HCT116 (cell line): ENCODE results near the gene SLC30A3. TPM values are rescaled to one million over a fixed set of nuclear protein-coding genes. Genes with fewer than 3 reads are reported as not detected.

Source experiments
- ATAC-seq: fragments of 200-7000 bp; cut with Tn5 transposase; 2 replicates; pipeline ENCODE4 v1.9.1; 2020; ENCODE audit warnings: mild to moderate bottlenecking, moderate library complexity
- BruUV-seq: library from RNA; stranded (reverse); fragments of 400-500 nt; replicated peaks from 2 replicates; lab custom pipeline; 2021; lab: Mats Ljungman, UMichigan
- CTCF ChIA-PET: fragments of 300-600 bp; sonication (Branson Sonifier 250); formaldehyde crosslinking; loops from one replicate; lab custom pipeline; 2021; ENCODE audit warnings: antibody characterized with exemption; lab: Charles Lee
- POLR2A ChIA-PET: fragments of 300-600, 350-600 bp; sonication (Branson Sonifier 250); formaldehyde crosslinking; loops from one replicate; lab custom pipeline; 2021; ENCODE audit warnings: antibody characterized with exemption; lab: Charles Lee
- RAD21 ChIA-PET, 2 experiments: fragments of 300-600 bp; sonication (Branson Sonifier 250); formaldehyde crosslinking; loops; one replicate each; lab custom pipeline; 2023; ENCODE audit warnings: low total read pairs in 2 of 2; ENCODE audit not compliant: uncharacterized antibody in 2 of 2, unreplicated experiment in 2 of 2, low non-redundant PET in 1 of 2; lab: Charles Lee
- DNase-seq: peaks from one replicate; pipeline ENCODE4 v3.0.0-alpha.2; 2010; ENCODE audit warnings: low read depth, low spot score
- H2AFZ ChIP-seq: fragments of 200-600 bp; shearing (Covaris generic), sonication (generic); 2 replicates; pipeline ENCODE4 v1.6.1; 2017; ENCODE audit warnings: low read depth, mixed run types, mixed read lengths, antibody characterized with exemption, low read length; ENCODE audit not compliant: poor library complexity, severe bottlenecking
- H3K27ac ChIP-seq: 2 replicates; pipeline ENCODE4 v1.5.1; 2012; ENCODE audit warnings: low read depth, low read length
- H3K27me3 ChIP-seq: fragments of 200-600 bp; sonication (generic); 2 replicates; pipeline ENCODE4 v1.6.1; 2016; ENCODE audit warnings: mixed run types, low read length, mixed read lengths; ENCODE audit not compliant: insufficient read depth
- H3K36me3 ChIP-seq, 2 experiments: fragments of 200-500 bp in 1 of 2; fragments of 200-600 bp in 1 of 2; sonication (Bioruptor generic) in 1 of 2; sonication (generic) in 1 of 2; 2 replicates each; pipeline versions ENCODE4 v1.5.1 to v1.6.1; 2014 to 2016; ENCODE audit warnings: low read length in 2 of 2, inconsistent platforms in 1 of 2, mixed read lengths in 1 of 2, mixed run types in 1 of 2; ENCODE audit not compliant: insufficient read depth in 2 of 2, control insufficient read depth in 1 of 2
- H3K4me1 ChIP-seq, 2 experiments: fragments of 200-600 bp in 1 of 2; sonication (generic) in 1 of 2; 2 replicates each; pipeline versions ENCODE4 v1.5.1 to v1.6.1; 2012 to 2017; ENCODE audit warnings: low read length in 2 of 2, inconsistent platforms in 1 of 2, mild to moderate bottlenecking in 1 of 2, mixed read lengths in 1 of 2, mixed run types in 1 of 2, moderate library complexity in 1 of 2; ENCODE audit not compliant: insufficient read depth in 2 of 2, control insufficient read depth in 1 of 2
- H3K4me2 ChIP-seq: fragments of 200-600 bp; sonication (generic); 2 replicates; pipeline ENCODE4 v1.6.1; 2017; ENCODE audit warnings: mixed run types, low read length, mixed read lengths
- H3K4me3 ChIP-seq, 2 experiments: fragments of 200-600 bp in 1 of 2; sonication (generic) in 1 of 2; replicated peaks in 1 of 2; 2 replicates each; pipeline ENCODE4 v1.5.1; 2011 to 2016; ENCODE audit warnings: low read length in 2 of 2, control low read depth in 1 of 2, low read depth in 1 of 2, mild to moderate bottlenecking in 1 of 2, mixed read lengths in 1 of 2, mixed run types in 1 of 2
- H3K79me2 ChIP-seq: fragments of 200-600 bp; sonication (generic); 2 replicates; pipeline ENCODE4 v1.6.1; 2017; ENCODE audit warnings: mild to moderate bottlenecking, mixed run types, low read length, moderate library complexity, mixed read lengths; ENCODE audit not compliant: insufficient read depth
- H3K9ac ChIP-seq: fragments of 200-600 bp; sonication (generic); 2 replicates; pipeline ENCODE4 v1.6.1; 2016; ENCODE audit warnings: low read length, mixed read lengths
- H3K9me2 ChIP-seq: fragments of 200-600 bp; sonication (generic), shearing (Covaris generic); 2 replicates; pipeline ENCODE4 v1.6.1; 2017; ENCODE audit warnings: mixed run types, mild to moderate bottlenecking, moderate library complexity; ENCODE audit not compliant: insufficient read depth
- H3K9me3 ChIP-seq, 2 experiments: fragments of 200-500 bp in 1 of 2; fragments of 200-600 bp in 1 of 2; sonication (Bioruptor generic) in 1 of 2; sonication (generic) in 1 of 2; 2 replicates each; pipeline ENCODE4 v1.6.1; 2014 to 2017; ENCODE audit warnings: low read length in 2 of 2, mixed read lengths in 2 of 2, inconsistent platforms in 1 of 2, low read depth in 1 of 2, mild to moderate bottlenecking in 1 of 2, mixed run types in 1 of 2, moderate library complexity in 1 of 2; ENCODE audit not compliant: control insufficient read depth in 1 of 2, insufficient read depth in 1 of 2
- H4K20me1 ChIP-seq: fragments of 200-600 bp; sonication (generic), shearing (Covaris generic); 2 replicates; pipeline ENCODE4 v1.6.1; 2017; ENCODE audit warnings: mixed run types, mild to moderate bottlenecking, moderate library complexity; ENCODE audit not compliant: insufficient read depth
- CBX3 ChIP-seq: IDR thresholded peaks from 2 replicates; pipeline ENCODE4 v1.6.1; 2012; ENCODE audit warnings: low read depth
- CEBPB ChIP-seq: IDR thresholded peaks from 2 replicates; pipeline ENCODE4 v1.6.1; 2012; ENCODE audit warnings: low read depth
- EZH2phosphoT487 ChIP-seq: fragments of 200-600 bp; IDR thresholded peaks from 2 replicates; pipeline ENCODE4 v1.6.1; 2018; ENCODE audit warnings: antibody characterized with exemption, borderline replicate concordance
- FOSL1 ChIP-seq: IDR thresholded peaks from 2 replicates; pipeline ENCODE4 v1.6.1; 2012; ENCODE audit warnings: low read depth
- JUND ChIP-seq: IDR thresholded peaks from 2 replicates; pipeline ENCODE4 v1.6.1; 2012
- RAD21 ChIP-seq: IDR thresholded peaks from 2 replicates; pipeline ENCODE4 v1.6.1; 2012; ENCODE audit warnings: low read depth, mild to moderate bottlenecking
- SIN3A ChIP-seq: IDR thresholded peaks from 2 replicates; pipeline ENCODE4 v1.6.1; 2012; ENCODE audit warnings: low read depth
- SP1 ChIP-seq: IDR thresholded peaks from 2 replicates; pipeline ENCODE4 v1.6.1; 2012; ENCODE audit warnings: low read depth
- SRF ChIP-seq: IDR thresholded peaks from 2 replicates; pipeline ENCODE4 v1.6.1; 2012; ENCODE audit warnings: low read depth
- ZBTB33 ChIP-seq: IDR thresholded peaks from 2 replicates; pipeline ENCODE4 v1.6.1; 2011; ENCODE audit warnings: mild to moderate bottlenecking, low read length, moderate library complexity; ENCODE audit not compliant: insufficient replicate concordance; ENCODE audit errors: extremely low read depth
- intact Hi-C: fragments of 100-400 bp; cut with micrococcal nuclease; formaldehyde crosslinking; loops from 2 replicates; pipeline ENCODE4 v1.10.0; 2022
- total RNA-seq: library from RNA; stranded (reverse); gene quantifications from one replicate; pipeline ENCODE4 v1.2.1, GENCODE V29; 2021; ENCODE audit not compliant: unreplicated experiment
- TF ChIP-seq, protein P1 (sequence below): IDR thresholded peaks from 2 replicates; pipeline ENCODE4 v1.6.1; 2012; ENCODE audit warnings: low read depth
- TF ChIP-seq, protein P2 (sequence below): IDR thresholded peaks from 2 replicates; pipeline ENCODE4 v1.6.1; 2012

The SLC30A3 gene
- total RNA-seq, 1 experiment from 2014 or later, result 20.5 TPM

DNA sequence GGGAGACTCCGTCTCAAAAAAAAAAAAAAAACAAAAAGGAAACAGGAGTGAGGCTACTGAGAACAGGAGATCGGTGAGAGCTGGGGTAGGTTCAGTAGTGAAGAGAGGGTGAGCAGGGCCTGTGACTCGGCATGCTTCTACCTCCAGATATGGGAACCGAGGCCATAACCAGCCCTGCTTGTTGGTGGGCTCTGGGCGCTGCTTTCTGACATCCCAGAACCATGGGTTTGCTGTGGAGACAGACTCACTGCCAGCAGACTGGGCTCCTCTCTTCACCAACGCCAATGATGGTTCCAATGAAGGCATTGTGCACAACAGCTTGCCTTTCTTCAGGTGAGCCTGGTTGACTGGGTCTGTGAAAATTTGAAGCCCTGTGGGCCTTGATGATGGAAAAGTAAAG is 39.4 kb downstream of the SLC30A3 start:
- Histone ChIP-seq H3K4me2 (no peak overlapping the region), H3K79me2 (peaks cover 59% of the 10 kb centered on the region), H3K9ac (no peak overlapping the region), H3K36me3 (peaks cover 51 to 81% of the 10 kb centered on the region in 2 experiments), H3K4me3 (no peak overlapping the region), H3K9me2 (no peaks in the 10 kb centered on the region), H3K4me1 (peaks cover 2 to 4% of the 10 kb centered on the region in 2 experiments; a peak in 2 of 4 replicates), H3K27ac (no peak overlapping the region)
- CTCF ChIA-PET, result no interaction called here
- no peak for DNase-seq
- BruUV-seq, result no TSS peak
- TF ChIP-seq CEBPB, result no peak
- no peak for TF ChIP-seq JUND
- TF ChIP-seq CBX3, result no peak
- no peak for TF ChIP-seq SRF
- TF ChIP-seq EZH2phosphoT487, result no peak
- no peak for TF ChIP-seq FOSL1
- no peak for TF ChIP-seq SP1
- no peak for TF ChIP-seq ZBTB33
- TF ChIP-seq RAD21, result no peak
- TF ChIP-seq SIN3A, result no peak
- TF ChIP-seq, protein P1, sequence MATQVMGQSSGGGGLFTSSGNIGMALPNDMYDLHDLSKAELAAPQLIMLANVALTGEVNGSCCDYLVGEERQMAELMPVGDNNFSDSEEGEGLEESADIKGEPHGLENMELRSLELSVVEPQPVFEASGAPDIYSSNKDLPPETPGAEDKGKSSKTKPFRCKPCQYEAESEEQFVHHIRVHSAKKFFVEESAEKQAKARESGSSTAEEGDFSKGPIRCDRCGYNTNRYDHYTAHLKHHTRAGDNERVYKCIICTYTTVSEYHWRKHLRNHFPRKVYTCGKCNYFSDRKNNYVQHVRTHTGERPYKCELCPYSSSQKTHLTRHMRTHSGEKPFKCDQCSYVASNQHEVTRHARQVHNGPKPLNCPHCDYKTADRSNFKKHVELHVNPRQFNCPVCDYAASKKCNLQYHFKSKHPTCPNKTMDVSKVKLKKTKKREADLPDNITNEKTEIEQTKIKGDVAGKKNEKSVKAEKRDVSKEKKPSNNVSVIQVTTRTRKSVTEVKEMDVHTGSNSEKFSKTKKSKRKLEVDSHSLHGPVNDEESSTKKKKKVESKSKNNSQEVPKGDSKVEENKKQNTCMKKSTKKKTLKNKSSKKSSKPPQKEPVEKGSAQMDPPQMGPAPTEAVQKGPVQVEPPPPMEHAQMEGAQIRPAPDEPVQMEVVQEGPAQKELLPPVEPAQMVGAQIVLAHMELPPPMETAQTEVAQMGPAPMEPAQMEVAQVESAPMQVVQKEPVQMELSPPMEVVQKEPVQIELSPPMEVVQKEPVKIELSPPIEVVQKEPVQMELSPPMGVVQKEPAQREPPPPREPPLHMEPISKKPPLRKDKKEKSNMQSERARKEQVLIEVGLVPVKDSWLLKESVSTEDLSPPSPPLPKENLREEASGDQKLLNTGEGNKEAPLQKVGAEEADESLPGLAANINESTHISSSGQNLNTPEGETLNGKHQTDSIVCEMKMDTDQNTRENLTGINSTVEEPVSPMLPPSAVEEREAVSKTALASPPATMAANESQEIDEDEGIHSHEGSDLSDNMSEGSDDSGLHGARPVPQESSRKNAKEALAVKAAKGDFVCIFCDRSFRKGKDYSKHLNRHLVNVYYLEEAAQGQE, result no peak
- TF ChIP-seq, protein P2, sequence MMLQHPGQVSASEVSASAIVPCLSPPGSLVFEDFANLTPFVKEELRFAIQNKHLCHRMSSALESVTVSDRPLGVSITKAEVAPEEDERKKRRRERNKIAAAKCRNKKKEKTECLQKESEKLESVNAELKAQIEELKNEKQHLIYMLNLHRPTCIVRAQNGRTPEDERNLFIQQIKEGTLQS, result no peak
- TF ChIP-seq, all 23 proteins: peak for 0
- H3K9me3 ChIP-seq, result no peaks in the 10 kb centered on the region
- POLR2A ChIA-PET, result no interaction called here
- intact Hi-C loops, result no loop called here
- H2AFZ ChIP-seq, result no peak overlapping the region
- RAD21 ChIA-PET, result no interaction called here
- H3K27me3 ChIP-seq, result no peaks in the 10 kb centered on the region
- H4K20me1 ChIP-seq, result peaks cover 10% of the 10 kb centered on the region
- no peak for ATAC-seq
